Peyer's patch (tissue), 4 donors: ENCODE measurements around the gene HSP90B1. TPM values are rescaled to one million over a fixed set of nuclear protein-coding genes. Genes with fewer than 3 reads are reported as not detected.
A peak's percentile ranks its signal among the peaks of the same experiment; 100 is the strongest.

Experiments
- DNase-seq, 3 donors: peaks; one replicate each; pipeline ENCODE4 v3.0.0-alpha.2; 2017 to 2019
- H3K27ac ChIP-seq, 4 donors: fragments of 200-600 bp; sonication (generic); one replicate each; pipeline ENCODE4 v1.5.1; 2016 to 2019
- H3K27me3 ChIP-seq, 2 donors: fragments of 200-600 bp; sonication (generic); one replicate each; pipeline ENCODE4 v1.5.1; 2019
- H3K36me3 ChIP-seq, 3 donors: fragments of 200-600 bp; sonication (generic); one replicate each; pipeline ENCODE4 v1.5.1; 2016 to 2019
- H3K4me1 ChIP-seq, 4 donors: fragments of 200-600 bp; sonication (generic); one replicate each; pipeline ENCODE4 v1.5.1; 2016 to 2019
- H3K4me3 ChIP-seq, 4 donors: fragments of 200-600 bp; sonication (generic); 1 replicate in 3 of 4; 2 replicates in 1 of 4; pipeline ENCODE4 v1.5.1; 2016 to 2019; ENCODE audit warnings: mild to moderate bottlenecking in 1 of 4
- H3K9me3 ChIP-seq, 4 donors: fragments of 200-600 bp; sonication (generic); one replicate each; pipeline ENCODE4 v1.5.1; 2016 to 2019; ENCODE audit warnings: mild to moderate bottlenecking in 1 of 4
- POLR2A ChIP-seq, 2 donors: fragments of 450-650 bp; IDR thresholded peaks; one replicate each; pipeline ENCODE4 v1.5.1; 2017; ENCODE audit warnings: antibody characterized with exemption in 2 of 2, mild to moderate bottlenecking in 2 of 2, moderate library complexity in 2 of 2
- total RNA-seq, 4 donors: library from RNA; depleted of rRNA; stranded (reverse); fragments of >200 nt; gene quantifications; one replicate each; pipeline ENCODE4 v1.1.0, GENCODE V29; 2016
- TF ChIP-seq, protein P1 (sequence below), 6 experiments: fragments of 450-650 bp in 4 of 6; fragments of 200-600 bp in 2 of 6; sonication (generic) in 1 of 6; IDR thresholded peaks; one replicate each; pipeline ENCODE4 v1.5.1; 2017 to 2019; ENCODE audit warnings: antibody characterized with exemption in 6 of 6, mild to moderate bottlenecking in 3 of 6, moderate library complexity in 1 of 6

The HSP90B1 gene
- total RNA-seq, 4 donors from 2014 or later: 197 to 655 (median 335) TPM

- Histone ChIP-seq H3K36me3 (peaks cover 0 to 2% (median 0%) of the 10 kb centered on the region in 3 donors), H3K27me3 (no peaks in the 10 kb centered on the region), H3K9me3 (no peaks in the 10 kb centered on the region), H3K4me3 (peak overlapping the region; percentile 73 to 99 (median 77)), H3K27ac (peak overlapping the region; percentile 92 to 99 (median 93)), H3K4me1 (peaks cover 0 to 28% (median 10%) of the 10 kb centered on the region in 4 donors)
- TF ChIP-seq, protein P1, sequence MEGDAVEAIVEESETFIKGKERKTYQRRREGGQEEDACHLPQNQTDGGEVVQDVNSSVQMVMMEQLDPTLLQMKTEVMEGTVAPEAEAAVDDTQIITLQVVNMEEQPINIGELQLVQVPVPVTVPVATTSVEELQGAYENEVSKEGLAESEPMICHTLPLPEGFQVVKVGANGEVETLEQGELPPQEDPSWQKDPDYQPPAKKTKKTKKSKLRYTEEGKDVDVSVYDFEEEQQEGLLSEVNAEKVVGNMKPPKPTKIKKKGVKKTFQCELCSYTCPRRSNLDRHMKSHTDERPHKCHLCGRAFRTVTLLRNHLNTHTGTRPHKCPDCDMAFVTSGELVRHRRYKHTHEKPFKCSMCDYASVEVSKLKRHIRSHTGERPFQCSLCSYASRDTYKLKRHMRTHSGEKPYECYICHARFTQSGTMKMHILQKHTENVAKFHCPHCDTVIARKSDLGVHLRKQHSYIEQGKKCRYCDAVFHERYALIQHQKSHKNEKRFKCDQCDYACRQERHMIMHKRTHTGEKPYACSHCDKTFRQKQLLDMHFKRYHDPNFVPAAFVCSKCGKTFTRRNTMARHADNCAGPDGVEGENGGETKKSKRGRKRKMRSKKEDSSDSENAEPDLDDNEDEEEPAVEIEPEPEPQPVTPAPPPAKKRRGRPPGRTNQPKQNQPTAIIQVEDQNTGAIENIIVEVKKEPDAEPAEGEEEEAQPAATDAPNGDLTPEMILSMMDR (IDR thresholded peaks at IDR 0.05): no peak
- no peak for TF ChIP-seq POLR2A (IDR thresholded peaks at IDR 0.05)
- no peak for DNase-seq
Observed at GRCh38 chr12:103965255-103965589, 35.0 kb downstream of the HSP90B1 start.

- peaks cover 0 to 4% (median 0%) of the 10 kb centered on the region in 3 donors for H3K36me3 ChIP-seq
- TF ChIP-seq, protein P1 (IDR thresholded peaks at IDR 0.05): peak in 3 of 6 experiments; percentile 10 to 29 (median 22)
- peak; percentile 75 to 88 for TF ChIP-seq POLR2A (IDR thresholded peaks at IDR 0.05)
- H3K4me3 ChIP-seq: peak within 1 kb of the TSS; percentile 73 to 99 (median 77)
- H3K4me1 ChIP-seq: peaks cover 0 to 28% (median 10%) of the 10 kb centered on the region in 4 donors
- H3K9me3 ChIP-seq: no peaks in the 10 kb centered on the region
- H3K27ac ChIP-seq: peak within 1 kb of the TSS; percentile 92 to 99 (median 93)
- no peaks in the 10 kb centered on the region for H3K27me3 ChIP-seq
- peak; percentile 97 to 99 (median 97) for DNase-seq
Observed at GRCh38 chr12:103965590-103966504, 35.6 kb downstream of the HSP90B1 start, which contains the start of gene TDG. Gene TDG (plus strand): TSS chr12:103965872. CDS start chr12:103966038, 166 bp downstream.

GRCh38 chr12:103966736-103967135 lies 36.5 kb downstream of the HSP90B1 start:
- Histone ChIP-seq H3K27me3 (no peaks in the 10 kb centered on the region), H3K9me3 (no peaks in the 10 kb centered on the region), H3K4me1 (peaks cover 0 to 28% (median 10%) of the 10 kb centered on the region in 4 donors), H3K36me3 (peaks cover 0 to 4% (median 0%) of the 10 kb centered on the region in 3 donors), H3K4me3 (peak overlapping the region; percentile 73 to 99 (median 77)), H3K27ac (peak overlapping the region in 3 of 4 donors; percentile 92 to 93 (median 93))
- DNase-seq: no peak
- no peak for TF ChIP-seq POLR2A (IDR thresholded peaks at IDR 0.05)
- TF ChIP-seq, protein P1 (IDR thresholded peaks at IDR 0.05): no peak

DNA sequence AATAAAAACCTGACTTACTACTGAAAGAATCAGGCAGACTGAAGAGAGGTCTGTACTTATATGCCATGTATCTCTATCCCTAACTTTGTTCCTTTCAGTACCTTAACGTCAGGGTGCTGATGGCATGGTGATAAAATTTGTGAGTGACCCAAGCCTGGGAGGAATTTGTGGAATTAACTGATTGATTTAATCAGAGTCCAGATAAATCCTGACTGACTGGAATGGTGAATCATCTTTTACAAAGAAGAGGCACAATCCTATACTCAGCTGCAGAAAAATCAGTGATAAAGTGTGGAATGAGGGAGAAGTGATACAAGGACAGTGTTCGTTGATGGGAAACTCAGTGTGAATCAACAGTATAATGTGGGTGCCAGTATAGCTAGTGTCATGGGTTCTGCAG lies 39.2 kb downstream of the HSP90B1 start:
- no peaks in the 10 kb centered on the region for H3K27me3 ChIP-seq
- no peak overlapping the region for H3K27ac ChIP-seq
- TF ChIP-seq, protein P1 (IDR thresholded peaks at IDR 0.05): no peak
- no peak for TF ChIP-seq POLR2A (IDR thresholded peaks at IDR 0.05)
- no peak overlapping the region for H3K4me3 ChIP-seq
- peaks cover 0 to 24% (median 9%) of the 10 kb centered on the region in 4 donors for H3K4me1 ChIP-seq
- no peak for DNase-seq
- H3K36me3 ChIP-seq: peaks cover 0 to 4% (median 0%) of the 10 kb centered on the region in 3 donors
- no peaks in the 10 kb centered on the region for H3K9me3 ChIP-seq

GRCh38 chr12:103973909-103974308 lies 43.7 kb downstream of the HSP90B1 start:
- Histone ChIP-seq H3K4me1 (peaks cover 0 to 4% (median 0%) of the 10 kb centered on the region in 4 donors), H3K36me3 (peaks cover 0 to 29% (median 0%) of the 10 kb centered on the region in 3 donors), H3K9me3 (no peaks in the 10 kb centered on the region), H3K4me3 (no peak overlapping the region), H3K27me3 (no peaks in the 10 kb centered on the region), H3K27ac (no peak overlapping the region)
- DNase-seq: no peak
- no peak for TF ChIP-seq POLR2A (IDR thresholded peaks at IDR 0.05)
- TF ChIP-seq, protein P1 (IDR thresholded peaks at IDR 0.05): no peak
